Vagina (tissue), 2 donors: ENCODE data around the gene TNFRSF21. TPM values are rescaled to one million over a fixed set of nuclear protein-coding genes. Genes with fewer than 3 reads are reported as not detected.

Experiments
- DNase-seq, 2 donors: peaks; one replicate each; pipeline ENCODE4 v3.0.0-alpha.2; 2017; ENCODE audit errors: extremely low spot score in 2 of 2
- H3K27ac ChIP-seq: fragments of 200-600 bp; sonication (generic); one replicate; pipeline ENCODE4 v1.5.1; 2019
- H3K27me3 ChIP-seq: fragments of 200-600 bp; sonication (generic); one replicate; pipeline ENCODE4 v1.5.1; 2019
- H3K36me3 ChIP-seq, 2 donors: fragments of 200-600 bp; sonication (generic); one replicate each; pipeline ENCODE4 v1.5.1; 2017 to 2019
- H3K4me1 ChIP-seq: fragments of 200-600 bp; sonication (generic); one replicate; pipeline ENCODE4 v1.5.1; 2019
- H3K4me3 ChIP-seq, 2 donors: fragments of 200-600 bp; sonication (generic); 1 replicate in 1 of 2; 2 replicates in 1 of 2; pipeline ENCODE4 v1.5.1; 2016 to 2019
- H3K9me3 ChIP-seq: fragments of 200-600 bp; sonication (generic); one replicate; pipeline ENCODE4 v1.5.1; 2019
- POLR2A ChIP-seq, 2 donors: fragments of 450-650 bp; IDR thresholded peaks; one replicate each; pipeline ENCODE4 v1.6.1; 2017; ENCODE audit warnings: antibody characterized with exemption in 2 of 2, mild to moderate bottlenecking in 2 of 2, moderate library complexity in 2 of 2
- POLR2AphosphoS5 ChIP-seq, 2 donors: sonication (generic); formaldehyde crosslinking; IDR thresholded peaks; one replicate each; pipeline ENCODE4 v1.9.0; 2017; ENCODE audit warnings: antibody characterized with exemption in 2 of 2, mild to moderate bottlenecking in 2 of 2, low read depth in 1 of 2; ENCODE audit not compliant: insufficient read depth in 1 of 2
- intact Hi-C: fragments of 100-400 bp; cut with DNase I; formaldehyde crosslinking; loops from one replicate; pipeline ENCODE4 v1.15.1; 2023
- total RNA-seq: library from RNA; depleted of rRNA; stranded (reverse); fragments of >200 nt; gene quantifications from one replicate; pipeline ENCODE4 v1.2.3, GENCODE V29; 2016
- TF ChIP-seq, protein P1 (sequence below), 3 experiments: fragments of 450-650 bp in 2 of 3; fragments of 200-600 bp in 1 of 3; sonication (generic) in 1 of 3; IDR thresholded peaks; one replicate each; pipeline ENCODE4 v1.5.1; 2017 to 2019; ENCODE audit warnings: antibody characterized with exemption in 3 of 3, mild to moderate bottlenecking in 2 of 3, moderate library complexity in 2 of 3

Gene TNFRSF21
- total RNA-seq, 1 donor from 2014 or later: 30.4 TPM

DNA sequence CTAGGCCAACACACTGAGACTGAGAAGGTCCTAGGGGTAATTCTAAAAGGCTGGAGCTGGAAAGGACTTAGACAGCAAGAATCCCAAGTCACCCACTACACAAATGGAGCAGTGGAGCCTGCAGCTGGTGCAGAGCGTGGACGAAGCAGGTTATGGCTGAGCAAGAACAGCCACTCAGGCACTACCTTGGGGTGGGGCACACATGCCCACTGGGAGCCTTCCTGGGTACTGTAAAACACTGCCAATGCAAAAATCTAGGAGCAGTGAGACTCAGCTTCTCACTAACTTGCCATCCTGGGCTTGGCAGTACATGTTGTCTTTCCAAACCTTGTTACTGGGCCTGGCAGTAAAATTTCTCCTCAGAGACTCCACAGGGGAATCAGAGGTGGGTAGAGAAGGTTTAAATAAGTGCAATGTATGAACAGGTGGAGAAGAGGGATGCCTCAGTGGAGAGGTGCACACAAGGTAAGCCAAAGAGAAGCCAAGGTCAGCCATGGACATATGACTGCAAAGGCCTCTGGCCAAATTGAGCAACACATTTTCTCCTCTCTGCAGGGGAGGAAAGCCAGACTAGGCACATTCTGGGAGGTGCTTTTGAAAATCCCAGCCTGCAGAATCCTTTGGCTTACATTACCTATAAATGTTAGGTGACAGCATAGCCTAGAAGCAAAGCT, 105.6 kb downstream of the TNFRSF21 start:
- intact Hi-C loops: no loop called here
- Histone ChIP-seq H3K9me3 (no peaks in the 10 kb centered on the region), H3K4me3 (no peak overlapping the region), H3K27ac (no peak overlapping the region), H3K27me3 (no peaks in the 10 kb centered on the region), H3K4me1 (no peaks in the 10 kb centered on the region), H3K36me3 (no peaks in the 10 kb centered on the region)
- TF ChIP-seq, protein P1, sequence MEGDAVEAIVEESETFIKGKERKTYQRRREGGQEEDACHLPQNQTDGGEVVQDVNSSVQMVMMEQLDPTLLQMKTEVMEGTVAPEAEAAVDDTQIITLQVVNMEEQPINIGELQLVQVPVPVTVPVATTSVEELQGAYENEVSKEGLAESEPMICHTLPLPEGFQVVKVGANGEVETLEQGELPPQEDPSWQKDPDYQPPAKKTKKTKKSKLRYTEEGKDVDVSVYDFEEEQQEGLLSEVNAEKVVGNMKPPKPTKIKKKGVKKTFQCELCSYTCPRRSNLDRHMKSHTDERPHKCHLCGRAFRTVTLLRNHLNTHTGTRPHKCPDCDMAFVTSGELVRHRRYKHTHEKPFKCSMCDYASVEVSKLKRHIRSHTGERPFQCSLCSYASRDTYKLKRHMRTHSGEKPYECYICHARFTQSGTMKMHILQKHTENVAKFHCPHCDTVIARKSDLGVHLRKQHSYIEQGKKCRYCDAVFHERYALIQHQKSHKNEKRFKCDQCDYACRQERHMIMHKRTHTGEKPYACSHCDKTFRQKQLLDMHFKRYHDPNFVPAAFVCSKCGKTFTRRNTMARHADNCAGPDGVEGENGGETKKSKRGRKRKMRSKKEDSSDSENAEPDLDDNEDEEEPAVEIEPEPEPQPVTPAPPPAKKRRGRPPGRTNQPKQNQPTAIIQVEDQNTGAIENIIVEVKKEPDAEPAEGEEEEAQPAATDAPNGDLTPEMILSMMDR (IDR thresholded peaks at IDR 0.05): no peak
- TF ChIP-seq POLR2A (IDR thresholded peaks at IDR 0.05): no peak
- no peak for TF ChIP-seq POLR2AphosphoS5 (IDR thresholded peaks at IDR 0.05; ENCODE audit: insufficient read depth in 1 of 2, low read depth in 1 of 2)
- DNase-seq: no peak

DNA sequence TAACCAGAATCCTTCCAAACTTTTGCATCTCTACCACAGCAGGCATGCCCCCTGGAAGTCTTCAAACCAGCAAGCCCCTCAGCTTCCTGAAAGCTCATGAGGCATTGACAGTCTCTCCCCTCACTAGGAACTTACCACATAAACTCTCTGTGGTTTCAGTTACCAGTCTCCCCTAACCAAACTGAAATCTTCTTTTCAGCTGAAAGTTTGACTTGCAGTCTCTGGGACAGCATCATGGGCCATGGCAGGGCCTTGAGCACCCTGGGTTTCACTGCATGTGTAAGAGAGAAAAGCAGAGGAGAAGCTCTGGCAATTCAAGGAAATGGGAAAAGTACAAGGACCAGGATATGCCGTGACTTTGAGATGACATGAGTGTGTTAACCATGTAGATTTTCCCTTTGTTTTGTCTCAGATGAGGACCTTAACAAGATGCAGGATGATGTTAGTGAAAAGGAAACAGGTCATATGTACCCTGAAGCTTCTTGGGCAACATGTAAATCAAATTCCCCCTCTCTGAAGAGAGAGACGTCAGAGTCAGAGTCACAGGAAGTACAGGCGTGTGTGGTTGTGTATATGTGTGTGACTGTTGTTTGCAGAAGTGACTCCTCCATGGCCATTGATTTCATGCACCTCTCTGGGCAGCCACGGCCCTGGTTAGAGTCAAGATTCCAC, 106.3 kb downstream of the TNFRSF21 start:
- no peak overlapping the region for H3K27ac ChIP-seq
- no peaks in the 10 kb centered on the region for H3K27me3 ChIP-seq
- H3K36me3 ChIP-seq: no peaks in the 10 kb centered on the region
- no peak overlapping the region for H3K4me3 ChIP-seq
- no peaks in the 10 kb centered on the region for H3K4me1 ChIP-seq
- intact Hi-C loops: no loop called here
- no peak for DNase-seq
- TF ChIP-seq, protein P1 (IDR thresholded peaks at IDR 0.05): no peak
- TF ChIP-seq POLR2A (IDR thresholded peaks at IDR 0.05) (no peak), POLR2AphosphoS5 (IDR thresholded peaks at IDR 0.05; ENCODE audit: insufficient read depth in 1 of 2, low read depth in 1 of 2) (no peak)
- no peaks in the 10 kb centered on the region for H3K9me3 ChIP-seq

- H3K4me1 ChIP-seq: no peaks in the 10 kb centered on the region
- H3K27ac ChIP-seq: no peak overlapping the region
- no peak overlapping the region for H3K4me3 ChIP-seq
- DNase-seq: no peak
- no peaks in the 10 kb centered on the region for H3K27me3 ChIP-seq
- H3K9me3 ChIP-seq: no peaks in the 10 kb centered on the region
- H3K36me3 ChIP-seq: no peaks in the 10 kb centered on the region
- TF ChIP-seq, protein P1 (IDR thresholded peaks at IDR 0.05): no peak
- no peak for TF ChIP-seq POLR2A (IDR thresholded peaks at IDR 0.05)
- no peak for TF ChIP-seq POLR2AphosphoS5 (IDR thresholded peaks at IDR 0.05; ENCODE audit: insufficient read depth in 1 of 2, low read depth in 1 of 2)
- intact Hi-C loops: no loop called here
Measured at GRCh38 chr6:47202644-47203205, 107.0 kb downstream of the TNFRSF21 start.

DNA sequence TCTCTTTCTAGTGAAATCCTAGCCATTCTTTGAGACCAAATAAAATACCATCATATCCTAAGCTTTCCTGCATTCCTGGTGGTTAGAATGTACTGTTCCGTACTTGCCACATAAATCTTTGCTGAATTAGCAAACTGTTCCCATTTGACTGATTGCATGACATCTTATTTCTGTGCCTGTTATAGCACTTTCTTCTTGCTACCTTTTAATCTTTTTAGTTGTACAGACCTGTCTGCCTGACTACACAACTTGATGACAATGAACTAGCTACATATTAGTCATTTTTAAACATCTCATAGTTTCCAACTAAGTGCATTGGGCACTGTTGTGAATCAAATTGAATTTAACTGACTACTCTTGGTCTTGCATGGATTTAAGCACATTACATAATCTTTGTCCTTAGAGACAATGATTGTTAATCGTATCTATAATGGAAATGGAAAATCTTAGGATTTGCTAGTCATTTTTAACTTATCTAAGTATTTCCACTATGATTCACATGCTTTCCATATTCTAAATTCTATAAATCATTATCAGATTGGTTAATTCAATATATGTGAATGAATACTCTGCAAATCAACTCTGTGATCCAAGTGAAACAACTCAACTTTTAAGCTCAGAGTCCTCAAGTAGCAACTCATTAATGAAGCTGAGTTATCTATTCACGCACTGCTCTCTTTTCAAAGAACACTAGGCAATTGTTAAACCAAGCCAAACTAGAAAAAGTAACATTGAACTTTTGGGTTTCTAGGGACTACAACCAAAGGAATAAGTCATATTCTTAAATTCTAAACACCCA, 109.0 kb downstream of the TNFRSF21 start:
- Histone ChIP-seq H3K4me3 (no peak overlapping the region), H3K4me1 (no peaks in the 10 kb centered on the region), H3K9me3 (no peaks in the 10 kb centered on the region), H3K27ac (no peak overlapping the region), H3K27me3 (no peaks in the 10 kb centered on the region), H3K36me3 (no peaks in the 10 kb centered on the region)
- no peak for DNase-seq
- TF ChIP-seq POLR2AphosphoS5 (IDR thresholded peaks at IDR 0.05; ENCODE audit: insufficient read depth in 1 of 2, low read depth in 1 of 2) (peak in 1 of 2 donors; percentile 60), POLR2A (IDR thresholded peaks at IDR 0.05) (no peak)
- intact Hi-C loops: no loop called here
